GM06990 (cell line): ENCODE data around the gene PTGES3.

Experiments used
- DNase-seq: peaks from one replicate; pipeline ENCODE4 v3.0.0-alpha.2; 2011; ENCODE audit not compliant: insufficient read length; ENCODE audit errors: extremely low read depth
- H3K27me3 ChIP-seq: replicated peaks from 2 replicates; pipeline ENCODE4 v1.6.0; 2011; ENCODE audit warnings: low read length; ENCODE audit not compliant: control insufficient read depth, insufficient read depth
- H3K36me3 ChIP-seq: 2 replicates; pipeline ENCODE4 v1.5.1; 2011; ENCODE audit warnings: low read length; ENCODE audit not compliant: control insufficient read depth, insufficient read depth
- H3K4me3 ChIP-seq: replicated peaks from 2 replicates; pipeline ENCODE4 v1.5.1; 2011; ENCODE audit warnings: low read depth, mild to moderate bottlenecking, control low read depth, low read length
- CTCF ChIP-seq: IDR thresholded peaks from 2 replicates; pipeline ENCODE4 v1.5.1; 2011; ENCODE audit warnings: low read length, control low read depth, mild to moderate bottlenecking, inconsistent platforms; ENCODE audit not compliant: insufficient read depth, poor library complexity, severe bottlenecking

PTGES3 gene

DNA sequence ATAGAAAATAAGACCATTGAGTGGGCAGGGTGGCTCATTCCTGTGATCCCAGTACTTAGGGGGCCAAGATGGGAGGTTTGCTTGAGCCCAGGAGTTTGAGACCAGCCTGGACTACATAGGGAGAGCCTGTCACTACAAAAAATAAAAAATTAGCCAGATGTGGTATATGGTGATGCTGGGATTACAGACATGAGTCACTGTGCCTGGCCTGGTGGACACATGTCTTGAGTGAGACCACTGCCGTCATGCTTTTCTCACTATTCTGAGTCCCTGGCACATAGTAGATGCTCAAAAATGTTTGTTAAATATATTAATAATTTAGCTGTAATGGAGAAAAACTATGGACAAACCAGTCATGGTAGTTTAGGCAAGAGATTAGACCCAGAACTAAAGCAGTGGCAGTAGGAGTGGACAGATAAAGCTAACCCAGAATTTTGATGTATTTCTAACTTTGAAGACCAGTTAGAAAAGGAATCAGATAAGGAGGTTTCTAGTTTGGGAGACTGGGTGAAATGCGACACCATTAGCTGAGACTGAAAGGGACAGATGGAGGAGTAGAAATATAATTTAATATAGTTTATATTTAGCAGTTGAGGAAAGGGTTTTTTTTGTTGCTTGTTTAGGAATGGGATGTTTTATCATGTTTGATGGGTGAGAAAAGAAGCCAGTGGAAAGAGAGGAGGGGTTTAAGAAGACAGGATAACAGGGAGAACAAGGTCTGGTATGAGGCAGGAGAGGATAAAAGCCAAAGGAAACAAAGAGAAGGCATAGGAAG lies 7.4 kb upstream of the PTGES3 start:
- no peak for DNase-seq
- no peak overlapping the region for H3K4me3 ChIP-seq

GRCh38 chr12:56694161-56694560 lies 6.1 kb upstream of the PTGES3 start:
- no peaks in the 10 kb centered on the region for H3K36me3 ChIP-seq
- DNase-seq, result no peak
- H3K4me3 ChIP-seq, result no peak overlapping the region
- H3K27me3 ChIP-seq, result no peaks in the 10 kb centered on the region
- TF ChIP-seq CTCF, result no peak

More for the DNA sequence above, 7.4 kb upstream of the PTGES3 start:
- Histone ChIP-seq H3K36me3 (no peaks in the 10 kb centered on the region), H3K27me3 (no peaks in the 10 kb centered on the region)
- no peak for TF ChIP-seq CTCF

DNA sequence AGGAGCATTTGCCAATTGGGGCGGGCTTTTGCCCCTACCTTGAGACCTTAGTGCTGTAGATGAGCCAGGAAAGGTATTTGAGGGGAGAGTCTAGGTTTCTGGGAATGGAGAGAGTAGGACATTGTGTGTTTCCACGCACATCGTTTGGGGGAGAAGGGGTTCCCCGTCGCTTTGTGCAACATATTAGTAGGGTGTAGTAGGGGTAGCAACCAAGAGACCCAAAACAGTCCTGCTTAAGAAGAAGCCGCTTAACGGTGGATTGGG lies 694 bp upstream of the PTGES3 start:
- Histone ChIP-seq H3K36me3 (no peaks in the 10 kb centered on the region), H3K27me3 (no peaks in the 10 kb centered on the region), H3K4me3 (peak overlapping the region; percentile 64)
- DNase-seq, result no peak
- TF ChIP-seq CTCF, result no peak

- H3K36me3 ChIP-seq, result no peaks in the 10 kb centered on the region; the same call in 1 of the 2 replicates
- TF ChIP-seq CTCF, result no peak
- H3K27me3 ChIP-seq, result no peaks in the 10 kb centered on the region
- peak overlapping the region; percentile 100 for H3K4me3 ChIP-seq
- DNase-seq, result peak; percentile 77
Measured at GRCh38 chr12:56687223-56688128, 608 bp downstream of the PTGES3 start.

DNA sequence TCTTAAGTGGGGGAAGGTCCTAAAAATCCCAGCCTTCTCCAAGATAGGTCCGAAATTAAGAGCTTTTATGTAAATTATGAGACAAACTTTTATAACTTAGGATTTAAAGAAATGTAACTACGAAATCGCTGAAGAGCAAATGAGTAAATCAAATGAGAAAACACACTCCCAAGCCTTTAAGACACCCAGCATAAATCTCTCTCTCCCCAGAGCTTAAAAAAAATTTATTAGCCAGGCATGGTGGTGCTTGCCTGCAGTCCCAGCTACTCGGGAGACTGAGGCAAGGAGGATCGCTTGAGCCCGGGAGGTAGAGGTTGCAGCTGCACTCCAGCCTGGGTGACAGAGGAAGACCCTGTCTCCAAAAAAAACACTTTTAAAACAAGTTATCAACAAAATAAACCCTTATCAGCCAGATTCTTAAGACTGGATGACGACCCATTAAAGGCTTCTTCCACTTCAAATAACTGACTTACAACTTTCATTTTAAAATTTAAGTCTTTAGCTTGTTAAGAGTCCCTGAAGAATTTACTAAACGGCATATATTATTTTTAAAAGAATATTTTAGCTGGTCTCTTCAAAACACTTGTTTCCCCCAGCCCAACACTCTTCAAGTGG lies 3.2 kb downstream of the PTGES3 start:
- TF ChIP-seq CTCF, result no peak
- peak; percentile 38 for DNase-seq
- Histone ChIP-seq H3K27me3 (no peaks in the 10 kb centered on the region), H3K36me3 (peaks cover 6% of the 10 kb centered on the region), H3K4me3 (peak overlapping the region; percentile 100)
